KMS-11 (cell line): ENCODE data around the gene RECK.
A peak's percentile ranks its signal among the peaks of the same experiment; 100 is the strongest.

Source experiments
- H2AFZ ChIP-seq: fragments of 200-600 bp; sonication (generic); 2 replicates; pipeline ENCODE4 v1.6.1; 2016; ENCODE audit warnings: antibody characterized with exemption, mixed run types, low read depth
- H3K27ac ChIP-seq: fragments of 200-600 bp; sonication (generic); 2 replicates; pipeline ENCODE4 v1.6.1; 2016; ENCODE audit warnings: mild to moderate bottlenecking, mixed run types
- H3K27me3 ChIP-seq: fragments of 200-600 bp; sonication (generic); 2 replicates; pipeline ENCODE4 v1.6.1; 2017; ENCODE audit warnings: mild to moderate bottlenecking, low read depth, mixed run types, moderate library complexity; ENCODE audit not compliant: insufficient read depth
- H3K36me3 ChIP-seq: fragments of 200-600 bp; sonication (generic); 2 replicates; pipeline ENCODE4 v1.6.1; 2017; ENCODE audit warnings: mild to moderate bottlenecking, mixed run types; ENCODE audit not compliant: insufficient read depth
- H3K4me1 ChIP-seq: fragments of 200-600 bp; sonication (generic); 2 replicates; pipeline ENCODE4 v1.6.1; 2016; ENCODE audit warnings: mild to moderate bottlenecking, low read depth, mixed run types; ENCODE audit not compliant: poor library complexity, severe bottlenecking
- H3K4me2 ChIP-seq: fragments of 200-600 bp; sonication (generic); 2 replicates; pipeline ENCODE4 v1.7.0; 2016; ENCODE audit warnings: mild to moderate bottlenecking, mixed run types
- H3K4me3 ChIP-seq: fragments of 200-600 bp; sonication (generic); IDR thresholded peaks from 2 replicates; pipeline ENCODE4 v1.6.1; 2017; ENCODE audit warnings: low read depth, low read length, mixed read lengths; ENCODE audit not compliant: insufficient read depth
- H3K79me2 ChIP-seq: fragments of 200-600 bp; sonication (generic); 2 replicates; pipeline ENCODE4 v1.6.1; 2016; ENCODE audit warnings: low read depth, mixed run types; ENCODE audit not compliant: insufficient read depth
- H3K9ac ChIP-seq: fragments of 200-600 bp; sonication (generic); 2 replicates; pipeline ENCODE4 v1.6.1; 2016; ENCODE audit warnings: mild to moderate bottlenecking, mixed run types
- H4K20me1 ChIP-seq: fragments of 200-600 bp; sonication (generic); 2 replicates; pipeline ENCODE4 v1.6.1; 2016; ENCODE audit warnings: mild to moderate bottlenecking, mixed run types; ENCODE audit not compliant: insufficient read depth
- CTCF ChIP-seq: fragments of 200-600 bp; sonication (generic); conservative IDR thresholded peaks from 2 replicates; pipeline ENCODE4 v1.6.1; 2017; ENCODE audit warnings: low read depth, mild to moderate bottlenecking, antibody characterized with exemption, low read length, moderate library complexity, mixed read lengths

RECK gene

GRCh38 chr9:36150574-36151315 lies 114.0 kb downstream of the RECK start:
- Histone ChIP-seq H3K4me1 (peaks cover 46% of the 10 kb centered on the region), H3K27ac (no peak overlapping the region), H3K9ac (no peak overlapping the region), H3K79me2 (no peaks in the 10 kb centered on the region), H3K27me3 (no peaks in the 10 kb centered on the region), H2AFZ (no peak overlapping the region), H3K36me3 (no peaks in the 10 kb centered on the region), H3K4me2 (no peak overlapping the region), H4K20me1 (no peaks in the 10 kb centered on the region), H3K4me3 (no peak overlapping the region)
- no peak for TF ChIP-seq CTCF

GRCh38 chr9:36151316-36152210 lies 114.8 kb downstream of the RECK start:
- no peaks in the 10 kb centered on the region for H3K79me2 ChIP-seq
- no peaks in the 10 kb centered on the region for H4K20me1 ChIP-seq
- 0 out of 2 replicates have a peak overlapping the region, but pooled peaks have one; percentile 29 for H3K4me2 ChIP-seq
- H3K27me3 ChIP-seq: no peaks in the 10 kb centered on the region
- TF ChIP-seq CTCF: no peak
- H3K27ac ChIP-seq: peak overlapping the region; percentile 41
- H2AFZ ChIP-seq: peak overlapping the region; percentile 52
- H3K4me3 ChIP-seq: no peak overlapping the region
- H3K4me1 ChIP-seq: peaks cover 46% of the 10 kb centered on the region
- no peaks in the 10 kb centered on the region for H3K36me3 ChIP-seq
- H3K9ac ChIP-seq: peak overlapping the region; percentile 18; the same call in 1 of the 2 replicates

GRCh38 chr9:36152741-36153438 lies 116.2 kb downstream of the RECK start:
- no peak overlapping the region for H3K27ac ChIP-seq
- no peaks in the 10 kb centered on the region for H3K79me2 ChIP-seq
- H3K4me2 ChIP-seq: no peak overlapping the region
- no peaks in the 10 kb centered on the region for H4K20me1 ChIP-seq
- H3K27me3 ChIP-seq: no peaks in the 10 kb centered on the region
- H2AFZ ChIP-seq: no peak overlapping the region
- no peak for TF ChIP-seq CTCF
- no peak overlapping the region for H3K4me3 ChIP-seq
- no peak overlapping the region for H3K9ac ChIP-seq
- no peaks in the 10 kb centered on the region for H3K36me3 ChIP-seq
- H3K4me1 ChIP-seq: peaks cover 38% of the 10 kb centered on the region

GRCh38 chr9:36153746-36154145 lies 117.0 kb downstream of the RECK start:
- Histone ChIP-seq H2AFZ (no peak overlapping the region), H3K27ac (no peak overlapping the region), H3K4me2 (no peak overlapping the region), H3K27me3 (no peaks in the 10 kb centered on the region), H3K4me3 (no peak overlapping the region), H3K9ac (no peak overlapping the region), H4K20me1 (no peaks in the 10 kb centered on the region), H3K36me3 (no peaks in the 10 kb centered on the region), H3K79me2 (no peaks in the 10 kb centered on the region), H3K4me1 (peaks cover 29% of the 10 kb centered on the region)
- TF ChIP-seq CTCF: no peak
